ENCODE results near the gene ANXA4. TPM values are rescaled to one million over a fixed set of nuclear protein-coding genes. Genes with fewer than 3 reads are reported as not detected.
"Not testable (repeated sequence)": the region's sequence is repeated elsewhere in the genome, so short reads cannot be mapped to it uniquely, and the experiment has no call there.

Gene ANXA4
- total and polyA plus RNA-seq, 4 experiments from 2014 or later = 22.3 to 30.8 (median 25.9) TPM

DNA sequence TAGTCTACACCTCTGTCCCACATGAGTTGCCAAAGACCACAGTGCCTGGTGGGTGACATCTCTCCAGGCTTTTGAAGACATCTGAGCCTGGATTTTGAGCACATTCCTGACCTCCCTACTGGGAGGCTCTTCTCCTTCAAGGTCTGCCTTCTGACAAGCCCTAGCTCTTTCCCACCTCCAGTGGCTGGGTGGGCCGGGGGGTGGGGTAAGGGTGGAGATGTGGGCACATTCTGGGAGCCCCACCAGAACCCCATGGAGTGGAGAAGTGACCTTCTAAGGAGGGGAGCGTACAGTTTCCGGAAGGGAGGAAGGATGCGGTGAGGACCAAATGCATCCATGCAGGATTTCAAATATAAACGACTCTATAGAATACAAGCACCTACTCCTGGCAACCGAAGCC, 27.9 kb upstream of the ANXA4 start:
- no peak overlapping the region for H3K4me3 Mint-ChIP-seq

DNA sequence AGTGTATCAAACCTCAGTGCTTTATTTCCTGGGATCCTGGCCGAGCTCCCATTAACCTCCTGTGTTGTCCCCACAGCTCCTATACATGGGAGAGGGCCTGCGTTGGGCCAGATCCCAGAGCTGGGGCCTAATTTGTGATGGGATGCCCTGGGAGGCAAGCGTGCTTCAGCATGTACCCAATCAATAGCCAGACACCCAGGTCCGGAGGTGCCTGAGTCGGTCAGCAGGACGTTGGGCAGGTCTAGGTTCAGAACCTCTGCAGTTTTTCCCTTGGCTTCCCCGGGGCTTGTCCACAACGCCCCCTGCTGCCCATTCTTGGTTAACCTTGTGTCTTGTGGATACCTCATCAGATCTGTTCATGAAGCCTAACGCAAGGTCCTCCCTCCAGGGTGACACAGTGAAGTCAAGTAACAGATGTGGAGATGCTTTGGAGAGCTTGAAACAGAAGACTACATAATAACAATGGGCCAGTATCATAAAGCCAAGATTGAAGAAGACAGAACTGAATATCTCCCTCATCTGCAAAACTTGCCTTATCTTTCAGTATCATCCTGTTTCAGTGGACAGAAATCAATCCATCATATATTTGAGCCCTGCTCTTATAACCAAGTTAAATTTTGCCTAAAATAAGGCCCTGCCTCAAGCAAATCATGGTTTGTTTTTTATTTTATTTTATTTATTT, 27.3 kb upstream of the ANXA4 start:
- H3K9me3 ChIP-seq (ENCODE audit: control insufficient read depth in 1 of 2, low read length in 2 of 2); H3K4me3 ChIP-seq (ENCODE audit: low read length in 2 of 2); H3K4me1 ChIP-seq (ENCODE audit: insufficient read depth, low read length); H3K36me3 Mint-ChIP-seq; H3K27me3 ChIP-seq (ENCODE audit: insufficient read depth, low read length); H3K27ac ChIP-seq (ENCODE audit: low read depth, low read length); H3K36me3 ChIP-seq (ENCODE audit: insufficient read depth, low read length); H3K27me3 Mint-ChIP-seq: not testable (repeated sequence)
- ChIA-PET POLR2A (ENCODE audit: partially characterized antibody) (interaction anchor here (0.6 to 3.3 kb wide), 6 partner anchors 10 to 154 kb away, joined by 3 to 56 read pairs (median 4); partner anchors contain the start of gene AAK1), CTCF (ENCODE audit: partially characterized antibody) (interaction anchor here (0.6 to 11.6 kb wide), 23 partner anchors 10 to 284 kb away, joined by 3 to 138 read pairs (median 5); partner anchors contain the start of genes AAK1 and NFU1)
- Mint-ChIP-seq H3K27ac (peak overlapping the region in 4 of 7 donors; percentile 22 to 77 (median 62)), H3K4me1 (peaks cover 8 to 15% (median 12%) of the 10 kb centered on the region in 4 donors), H3K4me3 (peak overlapping the region in 5 of 8 donors; percentile 3 to 55 (median 13)), H3K9me3 (peaks cover 0 to 12% (median 3%) of the 10 kb centered on the region in 8 donors)
- intact Hi-C loops (cut with micrococcal nuclease) = loop anchor here (1.0 to 5.0 kb wide), 6 partner anchors 72 to 339 kb away; partner anchors contain the start of gene NFU1
- DNase-seq = peak; percentile 80 to 85 (median 81)

More for the DNA sequence above, 27.9 kb upstream of the ANXA4 start:
- CTCF ChIA-PET (ENCODE audit: partially characterized antibody) = interaction anchor here (0.7 to 11.6 kb wide), 21 partner anchors 9 to 283 kb away, joined by 3 to 138 read pairs (median 5); partner anchors contain the start of gene AAK1
- Histone ChIP-seq H3K27ac (ENCODE audit: low read depth, low read length) (no peak overlapping the region), H3K4me3 (ENCODE audit: low read length in 2 of 2) (no peak overlapping the region), H3K36me3 (ENCODE audit: insufficient read depth, low read length) (no peaks in the 10 kb centered on the region), H3K4me1 (ENCODE audit: insufficient read depth, low read length) (peaks cover 9% of the 10 kb centered on the region), H3K27me3 (ENCODE audit: insufficient read depth, low read length) (no peaks in the 10 kb centered on the region), H3K9me3 (ENCODE audit: control insufficient read depth in 1 of 2, low read length in 2 of 2) (no peaks in the 10 kb centered on the region)
- intact Hi-C loops (cut with micrococcal nuclease) = loop anchor here (1.0 to 5.0 kb wide), 6 partner anchors 72 to 339 kb away; partner anchors contain the start of gene NFU1
- POLR2A ChIA-PET (ENCODE audit: partially characterized antibody) = interaction anchor here (0.6 to 3.3 kb wide), 5 partner anchors 11 to 154 kb away, joined by 3 to 56 read pairs (median 4); partner anchors contain the start of gene AAK1
- H3K36me3 Mint-ChIP-seq = no peaks in the 10 kb centered on the region
- no peak for DNase-seq
- H3K4me1 Mint-ChIP-seq = peaks cover 8 to 16% (median 15%) of the 10 kb centered on the region in 4 donors
- no peaks in the 10 kb centered on the region for H3K27me3 Mint-ChIP-seq
- no peak overlapping the region for H3K27ac Mint-ChIP-seq
- H3K9me3 Mint-ChIP-seq = peaks cover 0 to 12% (median 3%) of the 10 kb centered on the region in 8 donors

GRCh38 chr2:69715964-69716363, 26.0 kb upstream of the ANXA4 start:
- Histone ChIP-seq H3K27ac (ENCODE audit: low read depth, low read length) (no peak overlapping the region), H3K4me3 (ENCODE audit: low read length in 2 of 2) (no peak overlapping the region), H3K4me1 (ENCODE audit: insufficient read depth, low read length) (peaks cover 9% of the 10 kb centered on the region), H3K9me3 (ENCODE audit: control insufficient read depth in 1 of 2, low read length in 2 of 2) (no peaks in the 10 kb centered on the region), H3K27me3 (ENCODE audit: insufficient read depth, low read length) (no peaks in the 10 kb centered on the region), H3K36me3 (ENCODE audit: insufficient read depth, low read length) (no peaks in the 10 kb centered on the region)
- Mint-ChIP-seq H3K27ac (no peak overlapping the region), H3K36me3 (no peaks in the 10 kb centered on the region), H3K4me3 (no peak overlapping the region), H3K9me3 (peaks cover 0 to 5% (median 0%) of the 10 kb centered on the region in 8 donors), H3K4me1 (peaks cover 8 to 15% (median 12%) of the 10 kb centered on the region in 4 donors), H3K27me3 (no peaks in the 10 kb centered on the region)
- POLR2A ChIA-PET (ENCODE audit: partially characterized antibody) = no interaction called here
- no peak for DNase-seq
- CTCF ChIA-PET (ENCODE audit: partially characterized antibody) = interaction anchor here (0.8 to 11.6 kb wide), 10 partner anchors 8 to 279 kb away, joined by 3 to 138 read pairs (median 5); partner anchors contain the start of genes AAK1 and NFU1
- intact Hi-C loops (cut with micrococcal nuclease) = no loop called here

- Histone ChIP-seq H3K36me3 (ENCODE audit: insufficient read depth, low read length) (no peaks in the 10 kb centered on the region), H3K4me1 (ENCODE audit: insufficient read depth, low read length) (peaks cover 9% of the 10 kb centered on the region), H3K27me3 (ENCODE audit: insufficient read depth, low read length) (no peaks in the 10 kb centered on the region), H3K27ac (ENCODE audit: low read depth, low read length) (no peak overlapping the region), H3K9me3 (ENCODE audit: control insufficient read depth in 1 of 2, low read length in 2 of 2) (no peaks in the 10 kb centered on the region), H3K4me3 (ENCODE audit: low read length in 2 of 2) (no peak overlapping the region)
- Mint-ChIP-seq H3K27me3 (no peaks in the 10 kb centered on the region), H3K4me3 (no peak overlapping the region), H3K4me1 (peaks cover 8 to 12% (median 11%) of the 10 kb centered on the region in 4 donors), H3K9me3 (no peaks in the 10 kb centered on the region), H3K36me3 (no peaks in the 10 kb centered on the region), H3K27ac (no peak overlapping the region)
- intact Hi-C loops (cut with micrococcal nuclease) = no loop called here
- no peak for DNase-seq
- CTCF ChIA-PET (ENCODE audit: partially characterized antibody) = interaction anchor here (0.8 to 11.6 kb wide), 9 partner anchors 8 to 163 kb away, joined by 3 to 138 read pairs (median 5); partner anchors contain the start of gene AAK1
- POLR2A ChIA-PET (ENCODE audit: partially characterized antibody) = no interaction called here
Measured at GRCh38 chr2:69716555-69717120, 25.3 kb upstream of the ANXA4 start.

- H3K4me3 ChIP-seq (ENCODE audit: low read length in 2 of 2) = no peak overlapping the region
- POLR2A ChIA-PET (ENCODE audit: partially characterized antibody) = no interaction called here
- Mint-ChIP-seq H3K4me3 (no peak overlapping the region), H3K4me1 (peaks cover 8 to 12% (median 10%) of the 10 kb centered on the region in 4 donors), H3K36me3 (no peaks in the 10 kb centered on the region), H3K27me3 (no peaks in the 10 kb centered on the region), H3K27ac (no peak overlapping the region), H3K9me3 (no peaks in the 10 kb centered on the region)
- CTCF ChIA-PET (ENCODE audit: partially characterized antibody) = interaction anchor here (0.6 to 11.6 kb wide), 6 partner anchors 7 to 164 kb away, joined by 3 to 138 read pairs (median 22); partner anchors contain the start of gene AAK1
- peaks cover 9% of the 10 kb centered on the region for H3K4me1 ChIP-seq (ENCODE audit: insufficient read depth, low read length)
- intact Hi-C loops (cut with micrococcal nuclease) = no loop called here
- no peak for DNase-seq
- H3K27me3 ChIP-seq (ENCODE audit: insufficient read depth, low read length) = no peaks in the 10 kb centered on the region
- H3K27ac ChIP-seq (ENCODE audit: low read depth, low read length) = no peak overlapping the region
- no peaks in the 10 kb centered on the region for H3K36me3 ChIP-seq (ENCODE audit: insufficient read depth, low read length)
- no peaks in the 10 kb centered on the region for H3K9me3 ChIP-seq (ENCODE audit: control insufficient read depth in 1 of 2, low read length in 2 of 2)
Measured at GRCh38 chr2:69717186-69717585, 24.7 kb upstream of the ANXA4 start.

- no peak overlapping the region for H3K4me3 Mint-ChIP-seq
Measured at GRCh38 chr2:69717861-69718273, 24.1 kb upstream of the ANXA4 start.

More at GRCh38 chr2:69717861-69718273, 24.1 kb upstream of the ANXA4 start:
- H3K4me1 ChIP-seq (ENCODE audit: insufficient read depth, low read length) = peaks cover 9% of the 10 kb centered on the region
- CTCF ChIA-PET (ENCODE audit: partially characterized antibody) = interaction anchor here (0.8 to 11.6 kb wide), 8 partner anchors 71 to 164 kb away, joined by 3 to 138 read pairs (median 4); partner anchors contain the start of gene AAK1
- H3K27ac ChIP-seq (ENCODE audit: low read depth, low read length) = no peak overlapping the region
- Mint-ChIP-seq H3K27me3 (no peaks in the 10 kb centered on the region), H3K9me3 (no peaks in the 10 kb centered on the region), H3K36me3 (no peaks in the 10 kb centered on the region), H3K27ac (no peak overlapping the region), H3K4me1 (peaks cover 8 to 12% (median 10%) of the 10 kb centered on the region in 4 donors)
- POLR2A ChIA-PET (ENCODE audit: partially characterized antibody) = interaction anchor here (0.7 to 0.9 kb wide), 2 partner anchors 73 to 105 kb away, joined by 3 to 4 read pairs; no protein-coding TSS in a partner anchor
- H3K4me3 ChIP-seq (ENCODE audit: low read length in 2 of 2) = no peak overlapping the region
- H3K9me3 ChIP-seq (ENCODE audit: control insufficient read depth in 1 of 2, low read length in 2 of 2) = no peaks in the 10 kb centered on the region
- no peak for DNase-seq
- no peaks in the 10 kb centered on the region for H3K27me3 ChIP-seq (ENCODE audit: insufficient read depth, low read length)
- intact Hi-C loops (cut with micrococcal nuclease) = no loop called here
- no peaks in the 10 kb centered on the region for H3K36me3 ChIP-seq (ENCODE audit: insufficient read depth, low read length)

All from CD4-positive, alpha-beta memory T cell (primary cell).